ENCODE data around the gene NSD2. TPM values are rescaled to one million over a fixed set of nuclear protein-coding genes. Genes with fewer than 3 reads are reported as not detected.

NSD2 gene
- total and polyA plus RNA-seq, 9 of the 15 experiments (the other 6 are each of a cell fraction or from before 2014, with no cell fraction given): 6.4 to 126 (median 58.8) TPM

GRCh38 chr4:2008921-2009650 lies 137.9 kb downstream of the NSD2 start, which contains the start of gene NELFA (continued):
- TF ChIP-seq, protein P1, sequence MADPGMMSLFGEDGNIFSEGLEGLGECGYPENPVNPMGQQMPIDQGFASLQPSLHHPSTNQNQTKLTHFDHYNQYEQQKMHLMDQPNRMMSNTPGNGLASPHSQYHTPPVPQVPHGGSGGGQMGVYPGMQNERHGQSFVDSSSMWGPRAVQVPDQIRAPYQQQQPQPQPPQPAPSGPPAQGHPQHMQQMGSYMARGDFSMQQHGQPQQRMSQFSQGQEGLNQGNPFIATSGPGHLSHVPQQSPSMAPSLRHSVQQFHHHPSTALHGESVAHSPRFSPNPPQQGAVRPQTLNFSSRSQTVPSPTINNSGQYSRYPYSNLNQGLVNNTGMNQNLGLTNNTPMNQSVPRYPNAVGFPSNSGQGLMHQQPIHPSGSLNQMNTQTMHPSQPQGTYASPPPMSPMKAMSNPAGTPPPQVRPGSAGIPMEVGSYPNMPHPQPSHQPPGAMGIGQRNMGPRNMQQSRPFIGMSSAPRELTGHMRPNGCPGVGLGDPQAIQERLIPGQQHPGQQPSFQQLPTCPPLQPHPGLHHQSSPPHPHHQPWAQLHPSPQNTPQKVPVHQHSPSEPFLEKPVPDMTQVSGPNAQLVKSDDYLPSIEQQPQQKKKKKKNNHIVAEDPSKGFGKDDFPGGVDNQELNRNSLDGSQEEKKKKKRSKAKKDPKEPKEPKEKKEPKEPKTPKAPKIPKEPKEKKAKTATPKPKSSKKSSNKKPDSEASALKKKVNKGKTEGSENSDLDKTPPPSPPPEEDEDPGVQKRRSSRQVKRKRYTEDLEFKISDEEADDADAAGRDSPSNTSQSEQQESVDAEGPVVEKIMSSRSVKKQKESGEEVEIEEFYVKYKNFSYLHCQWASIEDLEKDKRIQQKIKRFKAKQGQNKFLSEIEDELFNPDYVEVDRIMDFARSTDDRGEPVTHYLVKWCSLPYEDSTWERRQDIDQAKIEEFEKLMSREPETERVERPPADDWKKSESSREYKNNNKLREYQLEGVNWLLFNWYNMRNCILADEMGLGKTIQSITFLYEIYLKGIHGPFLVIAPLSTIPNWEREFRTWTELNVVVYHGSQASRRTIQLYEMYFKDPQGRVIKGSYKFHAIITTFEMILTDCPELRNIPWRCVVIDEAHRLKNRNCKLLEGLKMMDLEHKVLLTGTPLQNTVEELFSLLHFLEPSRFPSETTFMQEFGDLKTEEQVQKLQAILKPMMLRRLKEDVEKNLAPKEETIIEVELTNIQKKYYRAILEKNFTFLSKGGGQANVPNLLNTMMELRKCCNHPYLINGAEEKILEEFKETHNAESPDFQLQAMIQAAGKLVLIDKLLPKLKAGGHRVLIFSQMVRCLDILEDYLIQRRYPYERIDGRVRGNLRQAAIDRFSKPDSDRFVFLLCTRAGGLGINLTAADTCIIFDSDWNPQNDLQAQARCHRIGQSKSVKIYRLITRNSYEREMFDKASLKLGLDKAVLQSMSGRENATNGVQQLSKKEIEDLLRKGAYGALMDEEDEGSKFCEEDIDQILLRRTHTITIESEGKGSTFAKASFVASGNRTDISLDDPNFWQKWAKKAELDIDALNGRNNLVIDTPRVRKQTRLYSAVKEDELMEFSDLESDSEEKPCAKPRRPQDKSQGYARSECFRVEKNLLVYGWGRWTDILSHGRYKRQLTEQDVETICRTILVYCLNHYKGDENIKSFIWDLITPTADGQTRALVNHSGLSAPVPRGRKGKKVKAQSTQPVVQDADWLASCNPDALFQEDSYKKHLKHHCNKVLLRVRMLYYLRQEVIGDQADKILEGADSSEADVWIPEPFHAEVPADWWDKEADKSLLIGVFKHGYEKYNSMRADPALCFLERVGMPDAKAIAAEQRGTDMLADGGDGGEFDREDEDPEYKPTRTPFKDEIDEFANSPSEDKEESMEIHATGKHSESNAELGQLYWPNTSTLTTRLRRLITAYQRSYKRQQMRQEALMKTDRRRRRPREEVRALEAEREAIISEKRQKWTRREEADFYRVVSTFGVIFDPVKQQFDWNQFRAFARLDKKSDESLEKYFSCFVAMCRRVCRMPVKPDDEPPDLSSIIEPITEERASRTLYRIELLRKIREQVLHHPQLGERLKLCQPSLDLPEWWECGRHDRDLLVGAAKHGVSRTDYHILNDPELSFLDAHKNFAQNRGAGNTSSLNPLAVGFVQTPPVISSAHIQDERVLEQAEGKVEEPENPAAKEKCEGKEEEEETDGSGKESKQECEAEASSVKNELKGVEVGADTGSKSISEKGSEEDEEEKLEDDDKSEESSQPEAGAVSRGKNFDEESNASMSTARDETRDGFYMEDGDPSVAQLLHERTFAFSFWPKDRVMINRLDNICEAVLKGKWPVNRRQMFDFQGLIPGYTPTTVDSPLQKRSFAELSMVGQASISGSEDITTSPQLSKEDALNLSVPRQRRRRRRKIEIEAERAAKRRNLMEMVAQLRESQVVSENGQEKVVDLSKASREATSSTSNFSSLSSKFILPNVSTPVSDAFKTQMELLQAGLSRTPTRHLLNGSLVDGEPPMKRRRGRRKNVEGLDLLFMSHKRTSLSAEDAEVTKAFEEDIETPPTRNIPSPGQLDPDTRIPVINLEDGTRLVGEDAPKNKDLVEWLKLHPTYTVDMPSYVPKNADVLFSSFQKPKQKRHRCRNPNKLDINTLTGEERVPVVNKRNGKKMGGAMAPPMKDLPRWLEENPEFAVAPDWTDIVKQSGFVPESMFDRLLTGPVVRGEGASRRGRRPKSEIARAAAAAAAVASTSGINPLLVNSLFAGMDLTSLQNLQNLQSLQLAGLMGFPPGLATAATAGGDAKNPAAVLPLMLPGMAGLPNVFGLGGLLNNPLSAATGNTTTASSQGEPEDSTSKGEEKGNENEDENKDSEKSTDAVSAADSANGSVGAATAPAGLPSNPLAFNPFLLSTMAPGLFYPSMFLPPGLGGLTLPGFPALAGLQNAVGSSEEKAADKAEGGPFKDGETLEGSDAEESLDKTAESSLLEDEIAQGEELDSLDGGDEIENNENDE (IDR thresholded peaks at IDR 0.05; ENCODE audit: low read depth, low read length): no peak
- TF ChIP-seq THAP12 (CRISPR knock-in tag; IDR thresholded peaks at IDR 0.05) (peak; percentile 68), EGR1 (conservative IDR thresholded peaks at IDR 0.05) (peak; percentile 54; the same call in 1 of the 2 replicates), CBFB (CRISPR knock-in tag; IDR thresholded peaks at IDR 0.05) (peak; percentile 96), ZNF766 (CRISPR knock-in tag; conservative IDR thresholded peaks at IDR 0.05) (peak; percentile 98), BRD9 (IDR thresholded peaks at IDR 0.05; ENCODE audit: low read depth, partially characterized antibody) (no peak), SAP30 (IDR thresholded peaks at IDR 0.05; ENCODE audit: borderline replicate concordance, insufficient read depth, low read depth, low read length, poor library complexity, severe bottlenecking) (peak; percentile 91), BACH1 (tag; IDR thresholded peaks at IDR 0.05) (peak; percentile 75; the same call in 1 of the 2 replicates)
- TF ChIP-seq, protein P2, sequence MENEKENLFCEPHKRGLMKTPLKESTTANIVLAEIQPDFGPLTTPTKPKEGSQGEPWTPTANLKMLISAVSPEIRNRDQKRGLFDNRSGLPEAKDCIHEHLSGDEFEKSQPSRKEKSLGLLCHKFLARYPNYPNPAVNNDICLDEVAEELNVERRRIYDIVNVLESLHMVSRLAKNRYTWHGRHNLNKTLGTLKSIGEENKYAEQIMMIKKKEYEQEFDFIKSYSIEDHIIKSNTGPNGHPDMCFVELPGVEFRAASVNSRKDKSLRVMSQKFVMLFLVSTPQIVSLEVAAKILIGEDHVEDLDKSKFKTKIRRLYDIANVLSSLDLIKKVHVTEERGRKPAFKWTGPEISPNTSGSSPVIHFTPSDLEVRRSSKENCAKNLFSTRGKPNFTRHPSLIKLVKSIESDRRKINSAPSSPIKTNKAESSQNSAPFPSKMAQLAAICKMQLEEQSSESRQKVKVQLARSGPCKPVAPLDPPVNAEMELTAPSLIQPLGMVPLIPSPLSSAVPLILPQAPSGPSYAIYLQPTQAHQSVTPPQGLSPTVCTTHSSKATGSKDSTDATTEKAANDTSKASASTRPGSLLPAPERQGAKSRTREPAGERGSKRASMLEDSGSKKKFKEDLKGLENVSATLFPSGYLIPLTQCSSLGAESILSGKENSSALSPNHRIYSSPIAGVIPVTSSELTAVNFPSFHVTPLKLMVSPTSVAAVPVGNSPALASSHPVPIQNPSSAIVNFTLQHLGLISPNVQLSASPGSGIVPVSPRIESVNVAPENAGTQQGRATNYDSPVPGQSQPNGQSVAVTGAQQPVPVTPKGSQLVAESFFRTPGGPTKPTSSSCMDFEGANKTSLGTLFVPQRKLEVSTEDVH (IDR thresholded peaks at IDR 0.05; ENCODE audit: low read depth, partially characterized antibody): peak; percentile 84

Measured in K562 (cell line).